Measurements from ENCODE around the gene PHLPP1. TPM values are rescaled to one million over a fixed set of nuclear protein-coding genes. Genes with fewer than 3 reads are reported as not detected.

PHLPP1 gene
- total RNA-seq, 1 experiment from 2014 or later = 28.0 TPM

DNA sequence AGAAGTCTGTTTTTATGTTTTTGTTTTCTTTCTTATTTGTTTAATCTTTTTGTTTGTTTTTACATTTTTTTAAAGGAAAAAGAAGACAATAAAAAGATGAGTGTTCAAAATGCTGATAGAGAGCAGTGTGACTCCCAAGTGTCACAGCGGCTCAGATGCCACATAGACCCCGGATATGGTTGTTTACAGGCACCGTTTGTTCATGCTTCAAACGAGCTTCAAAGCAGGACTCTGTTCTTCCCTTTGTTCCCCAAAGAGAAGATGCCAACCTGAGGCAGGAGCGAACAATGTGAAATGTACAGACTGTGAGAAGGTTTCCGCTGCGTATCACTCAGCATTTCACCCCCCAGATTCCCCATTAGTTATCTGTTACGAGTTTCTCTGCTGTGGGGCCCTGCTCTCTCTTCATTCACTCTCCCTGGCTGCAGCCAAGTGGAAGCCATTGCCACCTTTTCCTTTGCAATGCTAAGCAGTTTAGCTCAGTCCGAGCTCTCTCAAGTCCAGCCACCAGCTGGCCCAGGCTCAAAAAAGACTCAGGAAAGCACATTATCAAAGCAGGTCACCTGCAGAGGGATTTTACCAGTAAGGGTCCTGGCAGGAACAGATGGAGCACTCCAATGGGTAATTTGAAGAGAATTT is 36.4 kb upstream of the PHLPP1 start:
- Mint-ChIP-seq H3K9me3 (ENCODE audit: low read depth, unreplicated experiment) (no peaks in the 10 kb centered on the region), H3K36me3 (ENCODE audit: insufficient read depth, unreplicated experiment) (no peaks in the 10 kb centered on the region), H3K27me3 (ENCODE audit: unreplicated experiment) (peaks cover 8% of the 10 kb centered on the region), H3K4me1 (ENCODE audit: low read depth, unreplicated experiment) (no peaks in the 10 kb centered on the region), H3K27ac (ENCODE audit: unreplicated experiment) (no peak overlapping the region), H3K4me3 (ENCODE audit: low read depth, unreplicated experiment) (no peak overlapping the region)
- CTCF ChIA-PET = interaction anchor here (0.6 kb wide), 1 partner anchor 658 kb away, joined by 3 read pairs; no protein-coding TSS in a partner anchor
- DNase-seq = no peak
- BruUV-seq (replicated peaks) = no TSS peak
- intact Hi-C loops (cut with micrococcal nuclease; ENCODE audit: unreplicated experiment) = no loop called here
- TF ChIP-seq, protein P1, sequence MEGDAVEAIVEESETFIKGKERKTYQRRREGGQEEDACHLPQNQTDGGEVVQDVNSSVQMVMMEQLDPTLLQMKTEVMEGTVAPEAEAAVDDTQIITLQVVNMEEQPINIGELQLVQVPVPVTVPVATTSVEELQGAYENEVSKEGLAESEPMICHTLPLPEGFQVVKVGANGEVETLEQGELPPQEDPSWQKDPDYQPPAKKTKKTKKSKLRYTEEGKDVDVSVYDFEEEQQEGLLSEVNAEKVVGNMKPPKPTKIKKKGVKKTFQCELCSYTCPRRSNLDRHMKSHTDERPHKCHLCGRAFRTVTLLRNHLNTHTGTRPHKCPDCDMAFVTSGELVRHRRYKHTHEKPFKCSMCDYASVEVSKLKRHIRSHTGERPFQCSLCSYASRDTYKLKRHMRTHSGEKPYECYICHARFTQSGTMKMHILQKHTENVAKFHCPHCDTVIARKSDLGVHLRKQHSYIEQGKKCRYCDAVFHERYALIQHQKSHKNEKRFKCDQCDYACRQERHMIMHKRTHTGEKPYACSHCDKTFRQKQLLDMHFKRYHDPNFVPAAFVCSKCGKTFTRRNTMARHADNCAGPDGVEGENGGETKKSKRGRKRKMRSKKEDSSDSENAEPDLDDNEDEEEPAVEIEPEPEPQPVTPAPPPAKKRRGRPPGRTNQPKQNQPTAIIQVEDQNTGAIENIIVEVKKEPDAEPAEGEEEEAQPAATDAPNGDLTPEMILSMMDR (IDR thresholded peaks at IDR 0.05; ENCODE audit: unreplicated experiment) = no peak

DNA sequence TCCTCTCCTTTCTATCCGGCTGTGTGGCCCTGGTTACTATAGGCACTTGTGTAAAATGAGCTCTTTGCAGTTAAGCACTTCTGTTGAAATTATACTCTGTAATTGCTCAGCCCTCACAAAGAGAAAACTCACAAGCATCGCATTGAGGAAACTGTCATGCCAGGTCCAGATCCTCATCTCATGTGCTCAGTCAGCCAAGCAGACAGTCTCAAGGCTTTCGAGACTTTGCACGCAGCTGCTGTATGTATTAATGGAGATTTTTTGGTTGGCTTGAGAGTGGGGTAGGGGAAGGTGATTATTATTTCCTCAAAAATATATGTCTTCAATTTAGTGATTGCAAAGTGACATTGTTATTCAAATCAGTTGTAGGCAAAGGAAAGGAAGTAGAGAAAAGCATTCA is 33.0 kb upstream of the PHLPP1 start:
- no peak for DNase-seq
- TF ChIP-seq, protein P1 (IDR thresholded peaks at IDR 0.05; ENCODE audit: unreplicated experiment) = no peak
- Mint-ChIP-seq H3K27me3 (ENCODE audit: unreplicated experiment) (no peaks in the 10 kb centered on the region), H3K27ac (ENCODE audit: unreplicated experiment) (no peak overlapping the region), H3K36me3 (ENCODE audit: insufficient read depth, unreplicated experiment) (no peaks in the 10 kb centered on the region), H3K9me3 (ENCODE audit: low read depth, unreplicated experiment) (peaks cover 6% of the 10 kb centered on the region), H3K4me3 (ENCODE audit: low read depth, unreplicated experiment) (no peak overlapping the region), H3K4me1 (ENCODE audit: low read depth, unreplicated experiment) (no peaks in the 10 kb centered on the region)
- CTCF ChIA-PET = no interaction called here
- no TSS peak for BruUV-seq (replicated peaks)
- intact Hi-C loops (cut with micrococcal nuclease; ENCODE audit: unreplicated experiment) = no loop called here

DNA sequence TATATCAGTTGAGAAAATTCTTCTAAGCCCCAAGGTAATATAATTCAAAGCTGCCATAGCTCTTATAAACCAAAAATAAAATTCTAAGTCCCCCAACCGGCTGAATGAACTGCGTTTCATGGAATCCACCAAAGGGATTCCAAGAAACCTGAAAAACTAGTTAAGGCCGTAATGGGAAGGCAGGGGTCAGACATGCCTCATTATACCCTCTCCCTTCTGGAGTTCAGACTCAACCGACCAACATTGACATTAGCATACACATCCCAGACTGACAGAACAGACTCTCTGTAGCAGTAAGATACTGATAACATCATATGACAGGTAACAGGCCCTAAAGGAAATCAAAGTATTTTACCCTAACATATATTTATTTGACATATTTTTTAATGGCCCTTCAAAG is 31.4 kb upstream of the PHLPP1 start:
- Mint-ChIP-seq H3K27ac (ENCODE audit: unreplicated experiment) (no peak overlapping the region), H3K9me3 (ENCODE audit: low read depth, unreplicated experiment) (peaks cover 12% of the 10 kb centered on the region), H3K27me3 (ENCODE audit: unreplicated experiment) (peaks cover under 1% of the 10 kb centered on the region), H3K36me3 (ENCODE audit: insufficient read depth, unreplicated experiment) (no peaks in the 10 kb centered on the region), H3K4me3 (ENCODE audit: low read depth, unreplicated experiment) (no peak overlapping the region), H3K4me1 (ENCODE audit: low read depth, unreplicated experiment) (no peaks in the 10 kb centered on the region)
- no peak for DNase-seq
- TF ChIP-seq, protein P1 (IDR thresholded peaks at IDR 0.05; ENCODE audit: unreplicated experiment) = no peak
- CTCF ChIA-PET = no interaction called here
- BruUV-seq (replicated peaks) = no TSS peak
- intact Hi-C loops (cut with micrococcal nuclease; ENCODE audit: unreplicated experiment) = no loop called here

DNA sequence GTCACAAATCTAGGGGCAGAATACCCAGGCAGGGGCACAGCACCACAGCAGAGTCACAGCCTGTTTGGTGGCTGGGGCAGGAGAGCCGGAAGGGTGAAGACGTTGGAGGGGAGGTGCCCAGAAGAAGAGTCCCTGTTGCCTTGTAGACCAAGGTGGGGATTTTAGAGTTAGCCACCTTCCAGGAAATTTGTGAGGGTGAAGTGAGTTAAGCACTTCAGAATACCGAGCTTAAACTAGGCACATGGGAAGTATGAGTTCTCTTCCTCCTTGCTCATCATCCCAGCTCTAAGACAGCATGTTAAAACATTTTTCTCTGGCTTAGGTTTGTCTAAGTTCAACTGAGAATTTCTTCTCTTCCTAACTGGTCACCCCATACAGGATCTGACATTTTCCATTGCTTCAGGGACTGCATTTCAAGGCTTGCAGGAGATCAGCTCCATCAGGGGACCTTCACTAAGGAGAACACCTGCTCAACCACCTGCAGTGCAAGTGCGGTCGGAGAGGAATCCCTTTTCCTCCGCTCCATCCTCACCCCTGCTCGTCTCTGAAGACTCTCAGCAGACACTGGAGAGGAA is 26.5 kb upstream of the PHLPP1 start:
- no peaks in the 10 kb centered on the region for H3K36me3 Mint-ChIP-seq (ENCODE audit: insufficient read depth, unreplicated experiment)
- H3K27ac Mint-ChIP-seq (ENCODE audit: unreplicated experiment) = no peak overlapping the region
- TF ChIP-seq, protein P1 (IDR thresholded peaks at IDR 0.05; ENCODE audit: unreplicated experiment) = no peak
- no TSS peak for BruUV-seq (replicated peaks)
- intact Hi-C loops (cut with micrococcal nuclease; ENCODE audit: unreplicated experiment) = no loop called here
- H3K4me3 Mint-ChIP-seq (ENCODE audit: low read depth, unreplicated experiment) = no peak overlapping the region
- H3K4me1 Mint-ChIP-seq (ENCODE audit: low read depth, unreplicated experiment) = no peaks in the 10 kb centered on the region
- CTCF ChIA-PET = no interaction called here
- H3K27me3 Mint-ChIP-seq (ENCODE audit: unreplicated experiment) = peaks cover 13% of the 10 kb centered on the region
- no peak for DNase-seq
- H3K9me3 Mint-ChIP-seq (ENCODE audit: low read depth, unreplicated experiment) = peaks cover 30% of the 10 kb centered on the region

Measured in Calu3 (cell line).